HL-60 (cell line): Measurements from ENCODE around the gene XKR7.

ENCODE experiments used
- DNase-seq, 2 experiments: peaks; one replicate each; pipeline ENCODE4 v3.0.0-alpha.2; 2010 to 2020; ENCODE audit warnings: low read depth in 1 of 2, low spot score in 1 of 2
- H3K27ac ChIP-seq: fragments of 250-450 bp; sonication (Bioruptor Pico); replicated peaks from 2 replicates; pipeline ENCODE4 v1.5.1; 2020; ENCODE audit warnings: mild to moderate bottlenecking, moderate library complexity
- H3K27me3 ChIP-seq: fragments of 250-450 bp; sonication (Bioruptor Pico); 2 replicates; pipeline ENCODE4 v1.5.1; 2021; ENCODE audit warnings: mild to moderate bottlenecking, moderate library complexity; ENCODE audit not compliant: insufficient read depth, poor library complexity, severe bottlenecking
- H3K4me3 ChIP-seq: replicated peaks from 2 replicates; pipeline ENCODE4 v1.5.1; 2011; ENCODE audit warnings: mild to moderate bottlenecking, control low read depth, low read length; ENCODE audit not compliant: insufficient read depth
- GABPA ChIP-seq: IDR thresholded peaks from 2 replicates; pipeline ENCODE4 v1.6.1; 2012; ENCODE audit warnings: low read depth
- POLR2AphosphoS5 ChIP-seq: IDR thresholded peaks from 2 replicates; pipeline ENCODE4 v1.6.1; 2012; ENCODE audit warnings: low read depth
- SPI1 ChIP-seq: IDR thresholded peaks from 2 replicates; pipeline ENCODE4 v1.6.1; 2012; ENCODE audit warnings: low read depth, mild to moderate bottlenecking, borderline replicate concordance
- TF ChIP-seq, protein P1 (sequence below): IDR thresholded peaks from one replicate; pipeline ENCODE4 v1.5.1; 2011; ENCODE audit warnings: low read length, control low read depth, inconsistent platforms; ENCODE audit not compliant: insufficient read depth
- TF ChIP-seq, protein P2 (sequence below): IDR thresholded peaks from 2 replicates; pipeline ENCODE4 v1.6.1; 2012; ENCODE audit warnings: low read depth; ENCODE audit not compliant: insufficient replicate concordance

XKR7 gene

DNA sequence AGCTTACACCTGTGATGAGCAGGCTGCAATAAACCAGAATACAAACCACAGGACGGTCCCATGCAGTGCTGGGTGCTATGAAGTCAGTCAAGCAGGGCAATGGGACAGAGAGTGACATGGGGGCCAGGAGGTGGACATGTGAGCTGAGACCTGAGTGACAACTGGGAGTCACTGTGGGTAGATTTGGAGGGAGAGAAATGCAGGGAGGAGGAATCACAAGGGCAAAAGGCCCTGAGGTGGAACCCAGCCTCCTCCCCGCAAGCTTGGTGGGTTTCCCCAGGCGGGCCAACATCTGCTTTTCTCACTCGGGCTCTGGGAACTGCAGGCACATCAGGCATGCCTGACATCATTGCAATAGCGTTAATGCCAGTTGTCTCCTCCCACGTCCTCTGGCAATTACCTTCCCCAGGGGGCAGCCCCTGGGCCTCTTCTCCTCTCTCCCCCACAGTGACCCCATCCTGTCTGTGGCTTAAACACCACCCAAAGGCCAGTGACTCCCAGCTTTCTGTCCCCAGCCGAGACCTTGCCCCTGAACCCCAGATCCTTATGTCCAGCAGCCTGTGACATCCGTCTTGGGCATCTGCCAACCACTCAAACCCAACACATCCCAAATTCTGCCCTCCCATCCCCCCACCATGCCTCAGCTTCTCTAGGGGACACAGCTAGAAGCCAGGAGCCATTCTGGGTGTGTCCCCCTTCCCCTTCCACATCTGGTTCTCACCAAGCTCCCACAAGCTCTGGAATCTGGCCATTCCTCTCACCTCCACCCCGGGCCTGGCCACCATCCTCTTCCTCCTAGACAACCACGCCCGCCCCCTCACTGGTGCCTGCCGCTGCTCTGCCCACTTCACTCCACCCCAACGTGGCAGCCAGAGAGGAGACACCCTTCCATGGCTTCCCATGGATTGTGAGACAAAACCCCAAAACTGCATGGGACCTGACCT is 44.3 kb upstream of the XKR7 start:
- H3K27ac ChIP-seq = no peak overlapping the region
- TF ChIP-seq, protein P1, sequence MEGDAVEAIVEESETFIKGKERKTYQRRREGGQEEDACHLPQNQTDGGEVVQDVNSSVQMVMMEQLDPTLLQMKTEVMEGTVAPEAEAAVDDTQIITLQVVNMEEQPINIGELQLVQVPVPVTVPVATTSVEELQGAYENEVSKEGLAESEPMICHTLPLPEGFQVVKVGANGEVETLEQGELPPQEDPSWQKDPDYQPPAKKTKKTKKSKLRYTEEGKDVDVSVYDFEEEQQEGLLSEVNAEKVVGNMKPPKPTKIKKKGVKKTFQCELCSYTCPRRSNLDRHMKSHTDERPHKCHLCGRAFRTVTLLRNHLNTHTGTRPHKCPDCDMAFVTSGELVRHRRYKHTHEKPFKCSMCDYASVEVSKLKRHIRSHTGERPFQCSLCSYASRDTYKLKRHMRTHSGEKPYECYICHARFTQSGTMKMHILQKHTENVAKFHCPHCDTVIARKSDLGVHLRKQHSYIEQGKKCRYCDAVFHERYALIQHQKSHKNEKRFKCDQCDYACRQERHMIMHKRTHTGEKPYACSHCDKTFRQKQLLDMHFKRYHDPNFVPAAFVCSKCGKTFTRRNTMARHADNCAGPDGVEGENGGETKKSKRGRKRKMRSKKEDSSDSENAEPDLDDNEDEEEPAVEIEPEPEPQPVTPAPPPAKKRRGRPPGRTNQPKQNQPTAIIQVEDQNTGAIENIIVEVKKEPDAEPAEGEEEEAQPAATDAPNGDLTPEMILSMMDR = no peak
- TF ChIP-seq SPI1 = no peak
- no peak for TF ChIP-seq GABPA
- no peak for TF ChIP-seq POLR2AphosphoS5
- TF ChIP-seq, protein P2, sequence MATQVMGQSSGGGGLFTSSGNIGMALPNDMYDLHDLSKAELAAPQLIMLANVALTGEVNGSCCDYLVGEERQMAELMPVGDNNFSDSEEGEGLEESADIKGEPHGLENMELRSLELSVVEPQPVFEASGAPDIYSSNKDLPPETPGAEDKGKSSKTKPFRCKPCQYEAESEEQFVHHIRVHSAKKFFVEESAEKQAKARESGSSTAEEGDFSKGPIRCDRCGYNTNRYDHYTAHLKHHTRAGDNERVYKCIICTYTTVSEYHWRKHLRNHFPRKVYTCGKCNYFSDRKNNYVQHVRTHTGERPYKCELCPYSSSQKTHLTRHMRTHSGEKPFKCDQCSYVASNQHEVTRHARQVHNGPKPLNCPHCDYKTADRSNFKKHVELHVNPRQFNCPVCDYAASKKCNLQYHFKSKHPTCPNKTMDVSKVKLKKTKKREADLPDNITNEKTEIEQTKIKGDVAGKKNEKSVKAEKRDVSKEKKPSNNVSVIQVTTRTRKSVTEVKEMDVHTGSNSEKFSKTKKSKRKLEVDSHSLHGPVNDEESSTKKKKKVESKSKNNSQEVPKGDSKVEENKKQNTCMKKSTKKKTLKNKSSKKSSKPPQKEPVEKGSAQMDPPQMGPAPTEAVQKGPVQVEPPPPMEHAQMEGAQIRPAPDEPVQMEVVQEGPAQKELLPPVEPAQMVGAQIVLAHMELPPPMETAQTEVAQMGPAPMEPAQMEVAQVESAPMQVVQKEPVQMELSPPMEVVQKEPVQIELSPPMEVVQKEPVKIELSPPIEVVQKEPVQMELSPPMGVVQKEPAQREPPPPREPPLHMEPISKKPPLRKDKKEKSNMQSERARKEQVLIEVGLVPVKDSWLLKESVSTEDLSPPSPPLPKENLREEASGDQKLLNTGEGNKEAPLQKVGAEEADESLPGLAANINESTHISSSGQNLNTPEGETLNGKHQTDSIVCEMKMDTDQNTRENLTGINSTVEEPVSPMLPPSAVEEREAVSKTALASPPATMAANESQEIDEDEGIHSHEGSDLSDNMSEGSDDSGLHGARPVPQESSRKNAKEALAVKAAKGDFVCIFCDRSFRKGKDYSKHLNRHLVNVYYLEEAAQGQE = no peak
- DNase-seq = peak in 1 of 2 experiments; percentile 28

DNA sequence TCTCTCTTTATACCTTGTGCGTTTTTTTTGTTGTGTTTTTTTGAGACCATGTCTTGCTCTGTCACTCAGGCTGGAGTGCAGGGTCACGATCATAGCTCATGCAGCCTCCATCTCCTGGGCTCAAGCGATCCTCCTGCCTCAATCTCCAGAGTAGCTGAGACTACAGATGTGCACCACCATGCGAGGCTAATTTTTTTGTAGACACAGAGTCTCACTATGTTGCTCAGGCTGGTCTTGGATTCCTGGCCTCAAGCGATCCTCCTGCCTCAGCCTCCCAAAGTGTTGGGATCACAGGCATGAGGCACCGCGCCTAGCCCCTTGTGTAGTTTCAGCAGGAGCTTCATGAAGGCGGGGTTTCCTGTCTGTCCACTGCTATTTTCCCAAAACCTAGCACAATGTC is 43.4 kb upstream of the XKR7 start:
- Histone ChIP-seq H3K4me3 (no peak overlapping the region), H3K27me3 (no peaks in the 10 kb centered on the region), H3K27ac (no peak overlapping the region)
- DNase-seq = no peak
- TF ChIP-seq, protein P2 = no peak
- TF ChIP-seq GABPA (no peak), SPI1 (no peak), POLR2AphosphoS5 (no peak)
- TF ChIP-seq, protein P1 = no peak

More for the DNA sequence above, 44.3 kb upstream of the XKR7 start:
- Histone ChIP-seq H3K4me3 (no peak overlapping the region), H3K27me3 (no peaks in the 10 kb centered on the region)

DNA sequence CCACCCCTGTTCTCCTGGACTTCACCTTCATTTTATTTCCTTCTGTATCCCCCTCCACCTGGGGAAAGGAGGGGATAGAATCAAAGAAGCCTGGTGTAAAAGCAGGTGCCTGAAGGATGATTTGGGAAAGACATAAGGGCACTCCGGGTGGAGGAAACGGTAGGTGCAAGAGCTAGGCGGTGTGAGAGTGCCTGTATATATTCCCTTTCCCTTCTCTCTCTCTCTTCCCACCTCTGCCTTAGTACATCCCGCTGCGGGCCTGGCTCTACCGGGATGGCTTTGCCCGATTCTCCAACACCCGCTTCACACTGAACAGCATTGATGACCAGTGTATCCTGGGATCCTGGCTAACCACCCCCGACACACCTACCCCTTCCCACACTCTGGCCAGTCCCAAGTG is 42.3 kb upstream of the XKR7 start:
- Histone ChIP-seq H3K4me3 (no peak overlapping the region), H3K27me3 (no peaks in the 10 kb centered on the region), H3K27ac (no peak overlapping the region)
- no peak for DNase-seq
- TF ChIP-seq POLR2AphosphoS5 (no peak), GABPA (no peak), SPI1 (no peak)
- TF ChIP-seq, protein P1 = no peak
- TF ChIP-seq, protein P2 = no peak
